GM23248 (cell line): ENCODE data around the gene NBPF11.
"Not testable (repeated sequence)": the region's sequence is repeated elsewhere in the genome, so short reads cannot be mapped to it uniquely, and the experiment has no call there.

Experiments used
- EZH2 ChIP-seq: fragments of 200-600 bp; sonication (generic); IDR thresholded peaks from 2 replicates; pipeline ENCODE4 v1.6.1; 2018; ENCODE audit warnings: antibody characterized with exemption, mild to moderate bottlenecking; ENCODE audit not compliant: insufficient read depth, poor library complexity, severe bottlenecking
- EZH2phosphoT487 ChIP-seq: fragments of 200-600 bp; sonication (generic); IDR thresholded peaks from 2 replicates; pipeline ENCODE4 v1.6.1; 2018; ENCODE audit warnings: antibody characterized with exemption, moderate library complexity, mild to moderate bottlenecking, low read depth; ENCODE audit not compliant: insufficient read depth

GRCh38 chr1:148073392-148073791 is 78.7 kb downstream of the NBPF11 start:
- not testable (repeated sequence) for TF ChIP-seq EZH2, EZH2phosphoT487
